ENCODE measurements around the gene ZNF668. TPM values are rescaled to one million over a fixed set of nuclear protein-coding genes. Genes with fewer than 3 reads are reported as not detected.
A peak's percentile ranks its signal among the peaks of the same experiment; 100 is the strongest.

The ZNF668 gene
- total and polyA plus RNA-seq, 2 of the 13 experiments (the other 11 are each of a cell fraction or from before 2014, with no cell fraction given): 3.8 to 9.8 TPM

DNA sequence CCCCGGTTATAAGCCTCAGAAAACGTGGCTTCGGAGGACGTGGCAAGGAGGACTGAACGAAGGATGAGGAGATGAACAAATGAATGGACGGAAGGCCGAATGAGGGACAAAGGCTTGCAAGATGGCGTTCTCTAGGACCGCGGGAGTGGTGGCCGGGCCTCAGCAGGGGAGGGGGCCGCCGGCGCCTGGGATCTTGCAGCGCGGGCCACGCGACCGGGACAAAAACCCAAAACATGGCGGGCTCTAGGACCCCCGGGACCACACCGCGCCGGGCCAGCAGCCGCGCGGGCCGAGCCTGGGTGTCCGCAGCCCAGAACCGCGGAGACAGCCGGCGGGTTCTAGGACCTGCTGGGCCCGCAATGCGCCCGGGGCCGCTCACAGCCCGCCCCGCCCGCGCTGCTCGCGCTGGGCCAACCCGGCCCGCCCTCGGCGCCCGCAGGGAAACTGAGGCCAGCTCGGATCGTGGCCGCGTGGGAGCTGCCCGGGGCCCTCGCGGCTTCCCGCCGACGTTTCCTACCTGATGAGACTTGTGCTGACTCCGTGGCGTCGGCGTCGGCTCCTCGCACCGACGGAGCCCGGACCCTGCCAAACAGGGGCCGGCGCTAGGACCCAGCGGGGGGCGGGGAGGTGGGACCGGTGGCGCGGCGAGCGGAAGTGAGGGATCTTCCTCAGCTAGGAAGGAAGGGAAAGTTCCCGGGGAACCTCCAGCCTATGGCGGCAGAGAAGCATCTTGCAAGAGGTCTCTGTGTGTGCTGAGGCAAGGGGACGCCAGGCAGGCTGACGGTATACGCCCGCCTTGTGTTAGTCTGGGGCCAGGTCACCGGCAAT lies 684 bp downstream of the ZNF668 start (continued):
- TF ChIP-seq, protein P1, sequence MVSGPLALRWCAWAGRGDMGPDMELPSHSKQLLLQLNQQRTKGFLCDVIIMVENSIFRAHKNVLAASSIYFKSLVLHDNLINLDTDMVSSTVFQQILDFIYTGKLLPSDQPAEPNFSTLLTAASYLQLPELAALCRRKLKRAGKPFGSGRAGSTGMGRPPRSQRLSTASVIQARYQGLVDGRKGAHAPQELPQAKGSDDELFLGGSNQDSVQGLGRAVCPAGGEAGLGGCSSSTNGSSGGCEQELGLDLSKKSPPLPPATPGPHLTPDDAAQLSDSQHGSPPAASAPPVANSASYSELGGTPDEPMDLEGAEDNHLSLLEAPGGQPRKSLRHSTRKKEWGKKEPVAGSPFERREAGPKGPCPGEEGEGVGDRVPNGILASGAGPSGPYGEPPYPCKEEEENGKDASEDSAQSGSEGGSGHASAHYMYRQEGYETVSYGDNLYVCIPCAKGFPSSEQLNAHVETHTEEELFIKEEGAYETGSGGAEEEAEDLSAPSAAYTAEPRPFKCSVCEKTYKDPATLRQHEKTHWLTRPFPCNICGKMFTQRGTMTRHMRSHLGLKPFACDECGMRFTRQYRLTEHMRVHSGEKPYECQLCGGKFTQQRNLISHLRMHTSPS (CRISPR knock-in tag; IDR thresholded peaks at IDR 0.05; ENCODE audit: low read depth): peak; percentile 13; the same call in 1 of the 2 replicates
- TF ChIP-seq ZMYM3 (CRISPR knock-in tag; IDR thresholded peaks at IDR 0.05) (peak; percentile 97), SCMH1 (CRISPR knock-in tag; IDR thresholded peaks at IDR 0.05; ENCODE audit: borderline replicate concordance) (no peak), HMG20A (CRISPR knock-in tag; IDR thresholded peaks at IDR 0.05; ENCODE audit: borderline replicate concordance) (no peak), SOX6 (IDR thresholded peaks at IDR 0.05) (no peak), SOX6 (CRISPR knock-in tag; IDR thresholded peaks at IDR 0.05) (no peak; the same call in none of the 2 replicates), JUN (CRISPR knock-in tag; IDR thresholded peaks at IDR 0.05) (0 out of 2 replicates have a peak, but pooled peaks have one; percentile 56), RBFOX2 (IDR thresholded peaks at IDR 0.05; ENCODE audit: low read depth, low read length) (peak; percentile 85), TBX2 (CRISPR knock-in tag; IDR thresholded peaks at IDR 0.05; ENCODE audit: borderline replicate concordance) (peak; percentile 29; the same call in 1 of the 2 replicates), HDAC6 (IDR thresholded peaks at IDR 0.05; ENCODE audit: low read depth, low read length) (no peak), PCBP2 (optimal IDR thresholded peaks at IDR 0.05; ENCODE audit: low read depth, low read length, poor library complexity, severe bottlenecking) (no peak), HOXA5 (CRISPR knock-in tag; IDR thresholded peaks at IDR 0.05) (peak; percentile 94), CC2D1A (CRISPR knock-in tag; IDR thresholded peaks at IDR 0.05) (no peak), NR2F6 (IDR thresholded peaks at IDR 0.05) (no peak), NR2F6 (CRISPR knock-in tag; IDR thresholded peaks at IDR 0.05) (no peak; the same call in 1 of the 2 replicates), PCBP1 (IDR thresholded peaks at IDR 0.05; ENCODE audit: borderline replicate concordance, low read depth, low read length) (0 out of 2 replicates have a peak, but pooled peaks have one; percentile 44), ZNF383 (CRISPR knock-in tag; IDR thresholded peaks at IDR 0.05; ENCODE audit: borderline replicate concordance) (no peak), MAFK (conservative IDR thresholded peaks at IDR 0.05 in 1 of 2, IDR thresholded peaks at IDR 0.05 in 1 of 2; ENCODE audit: low read length in 2 of 2) (no peak), CBX1 (IDR thresholded peaks at IDR 0.05; ENCODE audit: low read depth) (no peak), ATM (IDR thresholded peaks at IDR 0.05; ENCODE audit: borderline replicate concordance) (no peak), SMARCE1 (IDR thresholded peaks at IDR 0.05; ENCODE audit: borderline replicate concordance) (no peak), ZNF781 (CRISPR knock-in tag; IDR thresholded peaks at IDR 0.05; ENCODE audit: borderline replicate concordance, not compliant biosample characterization) (no peak), RORA (CRISPR knock-in tag; IDR thresholded peaks at IDR 0.05) (no peak)
- TF ChIP-seq, protein P2, sequence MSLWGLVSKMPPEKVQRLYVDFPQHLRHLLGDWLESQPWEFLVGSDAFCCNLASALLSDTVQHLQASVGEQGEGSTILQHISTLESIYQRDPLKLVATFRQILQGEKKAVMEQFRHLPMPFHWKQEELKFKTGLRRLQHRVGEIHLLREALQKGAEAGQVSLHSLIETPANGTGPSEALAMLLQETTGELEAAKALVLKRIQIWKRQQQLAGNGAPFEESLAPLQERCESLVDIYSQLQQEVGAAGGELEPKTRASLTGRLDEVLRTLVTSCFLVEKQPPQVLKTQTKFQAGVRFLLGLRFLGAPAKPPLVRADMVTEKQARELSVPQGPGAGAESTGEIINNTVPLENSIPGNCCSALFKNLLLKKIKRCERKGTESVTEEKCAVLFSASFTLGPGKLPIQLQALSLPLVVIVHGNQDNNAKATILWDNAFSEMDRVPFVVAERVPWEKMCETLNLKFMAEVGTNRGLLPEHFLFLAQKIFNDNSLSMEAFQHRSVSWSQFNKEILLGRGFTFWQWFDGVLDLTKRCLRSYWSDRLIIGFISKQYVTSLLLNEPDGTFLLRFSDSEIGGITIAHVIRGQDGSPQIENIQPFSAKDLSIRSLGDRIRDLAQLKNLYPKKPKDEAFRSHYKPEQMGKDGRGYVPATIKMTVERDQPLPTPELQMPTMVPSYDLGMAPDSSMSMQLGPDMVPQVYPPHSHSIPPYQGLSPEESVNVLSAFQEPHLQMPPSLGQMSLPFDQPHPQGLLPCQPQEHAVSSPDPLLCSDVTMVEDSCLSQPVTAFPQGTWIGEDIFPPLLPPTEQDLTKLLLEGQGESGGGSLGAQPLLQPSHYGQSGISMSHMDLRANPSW (CRISPR knock-in tag; IDR thresholded peaks at IDR 0.05; ENCODE audit: borderline replicate concordance): no peak; the same call in 1 of the 2 replicates
- TF ChIP-seq, protein P3, sequence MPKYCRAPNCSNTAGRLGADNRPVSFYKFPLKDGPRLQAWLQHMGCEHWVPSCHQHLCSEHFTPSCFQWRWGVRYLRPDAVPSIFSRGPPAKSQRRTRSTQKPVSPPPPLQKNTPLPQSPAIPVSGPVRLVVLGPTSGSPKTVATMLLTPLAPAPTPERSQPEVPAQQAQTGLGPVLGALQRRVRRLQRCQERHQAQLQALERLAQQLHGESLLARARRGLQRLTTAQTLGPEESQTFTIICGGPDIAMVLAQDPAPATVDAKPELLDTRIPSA (CRISPR knock-in tag; IDR thresholded peaks at IDR 0.05; ENCODE audit: borderline replicate concordance): no peak
- TF ChIP-seq, protein P4, sequence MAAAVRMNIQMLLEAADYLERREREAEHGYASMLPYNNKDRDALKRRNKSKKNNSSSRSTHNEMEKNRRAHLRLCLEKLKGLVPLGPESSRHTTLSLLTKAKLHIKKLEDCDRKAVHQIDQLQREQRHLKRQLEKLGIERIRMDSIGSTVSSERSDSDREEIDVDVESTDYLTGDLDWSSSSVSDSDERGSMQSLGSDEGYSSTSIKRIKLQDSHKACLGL (CRISPR knock-in tag; IDR thresholded peaks at IDR 0.05): 0 out of 2 replicates have a peak, but pooled peaks have one; percentile 25

Measured in HepG2 (cell line).